K562 (cell line): ENCODE data around the gene SETDB1. TPM values are rescaled to one million over a fixed set of nuclear protein-coding genes. Genes with fewer than 3 reads are reported as not detected.

Experiments used
- BRD4 ChIP-seq: fragments of 200-600 bp; sonication (generic); IDR thresholded peaks from 2 replicates; pipeline ENCODE4 v1.6.1; 2017; ENCODE audit warnings: inconsistent platforms
- CSDE1 ChIP-seq, 2 experiments: fragments of 450-650 bp; IDR thresholded peaks; 2 replicates each; pipeline ENCODE4 v1.6.1; 2016; ENCODE audit warnings: mild to moderate bottlenecking in 1 of 2
- ELF1 ChIP-seq: fragments of 200-800 bp; sonication (Bioruptor generic); IDR thresholded peaks from 2 replicates; pipeline ENCODE4 v1.6.1; 2016; ENCODE audit warnings: missing genetic modification characterization, missing compliant biosample characterization
- FIP1L1 ChIP-seq: fragments of 200-400 bp; formaldehyde crosslinking; IDR thresholded peaks from 2 replicates; pipeline ENCODE4 v1.6.1; 2018; ENCODE audit warnings: mild to moderate bottlenecking, low read depth, low read length; ENCODE audit not compliant: poor library complexity, severe bottlenecking
- GTF2B ChIP-seq: IDR thresholded peaks from 2 replicates; pipeline ENCODE4 v1.6.1; 2011; ENCODE audit not compliant: insufficient read length; ENCODE audit errors: extremely low read depth
- GTF2F1 ChIP-seq: IDR thresholded peaks from 2 replicates; pipeline ENCODE4 v1.6.1; 2011; ENCODE audit warnings: low read depth, low read length, improper control_type of control experiment
- HDAC8 ChIP-seq: fragments of 450-650 bp; IDR thresholded peaks from 2 replicates; pipeline ENCODE4 v1.6.1; 2016; ENCODE audit warnings: mild to moderate bottlenecking, missing genetic modification characterization, moderate library complexity, missing compliant biosample characterization
- MAZ ChIP-seq, 2 experiments: fragments of 450-650 bp in 1 of 2; sonication (generic) in 1 of 2; formaldehyde crosslinking; IDR thresholded peaks in 1 of 2; conservative IDR thresholded peaks in 1 of 2; 2 replicates each; pipeline versions ENCODE4 v1.4.0 to v1.5.0; 2020; ENCODE audit warnings: mild to moderate bottlenecking in 1 of 2, missing genetic modification reagents in 1 of 2
- NFE2 ChIP-seq: IDR thresholded peaks from 2 replicates; pipeline ENCODE4 v1.6.1; 2014; ENCODE audit warnings: antibody characterized with exemption, low read depth
- NFRKB ChIP-seq: fragments of 450-650 bp; IDR thresholded peaks from 2 replicates; pipeline ENCODE4 v1.6.1; 2016; ENCODE audit warnings: low read depth
- NFYB ChIP-seq: IDR thresholded peaks from 2 replicates; pipeline ENCODE4 v1.6.1; 2011; ENCODE audit warnings: mild to moderate bottlenecking, moderate library complexity; ENCODE audit not compliant: insufficient read length; ENCODE audit errors: extremely low read depth
- RBFOX2 ChIP-seq: fragments of 200-400 bp; formaldehyde crosslinking; IDR thresholded peaks from 2 replicates; pipeline ENCODE4 v1.6.1; 2017; ENCODE audit warnings: low read depth, mild to moderate bottlenecking, low read length, moderate library complexity
- TFAP4 ChIP-seq: sonication (generic); formaldehyde crosslinking; IDR thresholded peaks from 2 replicates; pipeline ENCODE4 v1.8.0; 2022; ENCODE audit warnings: missing genetic modification reagents, mild to moderate bottlenecking, moderate library complexity, borderline replicate concordance
- TRIM25 ChIP-seq: fragments of 450-650 bp; IDR thresholded peaks from 2 replicates; pipeline ENCODE4 v1.7.0; 2016; ENCODE audit warnings: borderline replicate concordance
- TSC22D4 ChIP-seq: fragments of 450-650 bp; IDR thresholded peaks from 2 replicates; pipeline ENCODE4 v1.6.1; 2016; ENCODE audit warnings: missing genetic modification characterization, missing biosample characterization, control low read depth
- ZBTB1 ChIP-seq: sonication (generic); formaldehyde crosslinking; IDR thresholded peaks from 2 replicates; pipeline ENCODE4 v1.8.1; 2023; ENCODE audit warnings: missing genetic modification reagents, low read depth, mild to moderate bottlenecking, borderline replicate concordance
- ZBTB12 ChIP-seq: fragments of 250-450 bp; sonication (Bioruptor Pico); IDR thresholded peaks from 2 replicates; pipeline ENCODE4 v1.4.0; 2020
- ZNF143 ChIP-seq: sonication (generic); formaldehyde crosslinking; IDR thresholded peaks from 2 replicates; pipeline ENCODE4 v1.9.0; 2022; ENCODE audit warnings: mild to moderate bottlenecking, missing genetic modification reagents
- ZNF408 ChIP-seq: fragments of 250-450 bp; sonication (Bioruptor Pico); IDR thresholded peaks from 2 replicates; pipeline ENCODE4 v1.4.0; 2020; ENCODE audit warnings: low read depth, mild to moderate bottlenecking, moderate library complexity
- ZNF655 ChIP-seq: fragments of 250-450 bp; sonication (Bioruptor Pico); IDR thresholded peaks from 2 replicates; pipeline ENCODE4 v1.5.0; 2021
- ZNF77 ChIP-seq: fragments of 250-450 bp; sonication (Bioruptor Pico); IDR thresholded peaks from 2 replicates; pipeline ENCODE4 v1.5.0; 2020
- polyA plus RNA-seq, 8 experiments: library from polyadenylated mRNA; depleted of rRNA in 4 of 8; stranded (reverse) in 5 of 8; unstranded in 3 of 8; fragments of >200 nt; fragmentation: Nextera tagmentation in 2 of 8; fragmentation: Illumina TruSeq in 1 of 8; extraction: Ambion mirVana in 2 of 8; extraction: Trizol in 1 of 8; gene quantifications; 2 replicates each; pipeline versions ENCODE4 v1.2.1 to v1.2.3, GENCODE V29; 2011 to 2014; ENCODE audit warnings: inconsistent platforms in 1 of 8, missing spikeins in 1 of 8
- total RNA-seq, 7 experiments: library from RNA; depleted of rRNA in 6 of 7; stranded (reverse); fragments of >200 nt in 6 of 7; fragmentation: Illumina TruSeq in 2 of 7; extraction: Trizol in 2 of 7; gene quantifications; 2 replicates each; pipeline versions ENCODE4 v1.2.1 to v1.2.3, GENCODE V29; 2011 to 2021; ENCODE audit warnings: low replicate concordance in 1 of 7

Gene SETDB1
- total and polyA plus RNA-seq, 9 of the 15 experiments (the other 6 are each of a cell fraction or from before 2014, with no cell fraction given) = 21.5 to 64.4 (median 42.0) TPM

GRCh38 chr1:150979092-150980056 lies 53.2 kb downstream of the SETDB1 start (continued):
- TF ChIP-seq FIP1L1 (no peak), ZBTB12 (CRISPR knock-in tag) (no peak), RBFOX2 (peak; percentile 56), ZNF143 (no peak), ZNF655 (CRISPR knock-in tag) (no peak), TRIM25 (no peak), GTF2F1 (0 out of 2 replicates have a peak, but pooled peaks have one; percentile 47), TFAP4 (CRISPR knock-in tag) (peak; percentile 48; the same call in 1 of the 2 replicates), TSC22D4 (tag) (no peak), GTF2B (no peak), CSDE1 (IDR thresholded peaks at IDR 0.05) (no peak), NFYB (no peak), NFE2 (no peak), ELF1 (tag) (no peak), HDAC8 (tag) (no peak), NFRKB (no peak), ZNF77 (no peak), ZNF408 (CRISPR knock-in tag) (no peak), ZBTB1 (CRISPR knock-in tag) (no peak), BRD4 (no peak), MAZ (CRISPR knock-in tag; conservative IDR thresholded peaks at IDR 0.05 in 1 of 2, IDR thresholded peaks at IDR 0.05 in 1 of 2) (peak; percentile 58 to 86; a peak in 3 of 4 replicates)
